ENCODE results near the gene CEP170B. TPM values are rescaled to one million over a fixed set of nuclear protein-coding genes. Genes with fewer than 3 reads are reported as not detected.

The CEP170B gene
- total RNA-seq, 4 donors from 2014 or later = 1.2 to 28.8 (median 8.3) TPM

- Histone ChIP-seq H3K9me3 (no peaks in the 10 kb centered on the region), H3K27me3 (peaks cover 4 to 20% of the 10 kb centered on the region in 2 donors), H3K27ac (no peak overlapping the region)
Observed at GRCh38 chr14:104844306-104845032, 20.6 kb upstream of the CEP170B start.

GRCh38 chr14:104845033-104845666 is 19.9 kb upstream of the CEP170B start:
- DNase-seq = peak in 1 of 2 donors; percentile 9
- intact Hi-C loops (cut with DNase I; ENCODE audit: low total_unique reads) = no loop called here
- peaks cover 4 to 20% of the 10 kb centered on the region in 2 donors for H3K27me3 ChIP-seq
- H3K4me3 ChIP-seq = no peak overlapping the region
- H3K36me3 ChIP-seq = no peaks in the 10 kb centered on the region
- no peak for TF ChIP-seq CTCF (IDR thresholded peaks at IDR 0.05)
- no peak for TF ChIP-seq POLR2A (IDR thresholded peaks at IDR 0.05)
- H3K9me3 ChIP-seq = no peaks in the 10 kb centered on the region
- peaks cover 0 to 12% of the 10 kb centered on the region in 2 donors for H3K4me1 ChIP-seq
- H3K27ac ChIP-seq = no peak overlapping the region

More at GRCh38 chr14:104844306-104845032, 20.6 kb upstream of the CEP170B start:
- H3K36me3 ChIP-seq = no peaks in the 10 kb centered on the region
- TF ChIP-seq POLR2A (IDR thresholded peaks at IDR 0.05) (no peak), CTCF (IDR thresholded peaks at IDR 0.05) (no peak)
- intact Hi-C loops (cut with DNase I; ENCODE audit: low total_unique reads) = no loop called here
- peak in 1 of 2 donors; percentile 6 for DNase-seq
- peaks cover 0 to 12% of the 10 kb centered on the region in 2 donors for H3K4me1 ChIP-seq
- H3K4me3 ChIP-seq = no peak overlapping the region

- TF ChIP-seq CTCF (IDR thresholded peaks at IDR 0.05) = no peak
- TF ChIP-seq POLR2A (IDR thresholded peaks at IDR 0.05) = no peak
- Histone ChIP-seq H3K4me1 (peaks cover 0 to 12% of the 10 kb centered on the region in 2 donors), H3K27ac (no peak overlapping the region), H3K4me3 (no peak overlapping the region), H3K27me3 (peaks cover 4 to 20% of the 10 kb centered on the region in 2 donors), H3K36me3 (no peaks in the 10 kb centered on the region), H3K9me3 (no peaks in the 10 kb centered on the region)
- intact Hi-C loops (cut with DNase I; ENCODE audit: low total_unique reads) = no loop called here
- peak in 1 of 2 donors; percentile 9 for DNase-seq
Observed at GRCh38 chr14:104845834-104846441, 19.1 kb upstream of the CEP170B start.

- Histone ChIP-seq H3K36me3 (no peaks in the 10 kb centered on the region), H3K4me3 (no peak overlapping the region), H3K27me3 (no peaks in the 10 kb centered on the region), H3K27ac (no peak overlapping the region), H3K4me1 (no peaks in the 10 kb centered on the region), H3K9me3 (no peaks in the 10 kb centered on the region)
- intact Hi-C loops (cut with DNase I; ENCODE audit: low total_unique reads) = no loop called here
- DNase-seq = no peak
- TF ChIP-seq POLR2A (IDR thresholded peaks at IDR 0.05) = no peak
- no peak for TF ChIP-seq CTCF (IDR thresholded peaks at IDR 0.05)
Observed at GRCh38 chr14:104852280-104852663, 12.8 kb upstream of the CEP170B start.

All from uterus (tissue), 4 donors.